GM11168 (cell line): ENCODE results near the gene ALDH1B1.
"Not testable (repeated sequence)": the region's sequence is repeated elsewhere in the genome, so short reads cannot be mapped to it uniquely, and the experiment has no call there.

Experiments used
- in situ Hi-C: fragments of 300-500 bp; cut with MboI; formaldehyde crosslinking; loops from one replicate; pipeline ENCODE4 v1.12.0; 2022; ENCODE audit warnings: low sequenced_read_pairs; ENCODE audit not compliant: unreplicated experiment

ALDH1B1 gene

GRCh38 chr9:38382141-38382540, 10.4 kb upstream of the ALDH1B1 start:
- in situ Hi-C loops, result no loop called here

GRCh38 chr9:38384990-38385848, 7.3 kb upstream of the ALDH1B1 start:
- in situ Hi-C loops, result no loop called here

- in situ Hi-C loops, result no loop called here
Measured at GRCh38 chr9:38385896-38386295, 6.6 kb upstream of the ALDH1B1 start.

DNA sequence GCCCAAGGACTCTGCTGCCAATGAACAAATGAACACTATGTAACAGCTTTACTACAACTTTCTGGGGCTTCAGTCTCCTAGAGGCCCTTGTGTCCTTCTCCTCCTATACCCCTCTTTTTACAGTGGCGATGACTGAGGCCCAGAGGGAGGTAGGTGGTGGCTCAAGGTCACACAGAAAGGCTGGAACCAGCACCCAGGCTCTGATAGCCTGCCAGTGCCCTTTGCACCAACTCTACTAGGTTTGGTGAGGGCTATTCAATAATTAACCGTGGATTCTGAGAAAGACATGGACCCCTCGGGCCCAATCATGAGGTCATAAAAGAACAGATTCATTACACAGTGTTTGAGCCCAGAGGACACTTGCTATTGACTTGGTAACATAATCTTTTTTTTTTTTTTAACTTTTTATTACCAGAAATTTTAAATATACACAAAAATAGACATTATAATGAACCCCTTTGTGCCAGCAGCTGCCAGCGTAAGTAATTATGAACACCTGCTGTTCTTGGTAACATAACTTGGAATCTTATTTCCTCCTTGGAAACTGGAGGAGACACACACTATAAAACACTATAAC, 6.1 kb upstream of the ALDH1B1 start:
- in situ Hi-C loops, result no loop called here

DNA sequence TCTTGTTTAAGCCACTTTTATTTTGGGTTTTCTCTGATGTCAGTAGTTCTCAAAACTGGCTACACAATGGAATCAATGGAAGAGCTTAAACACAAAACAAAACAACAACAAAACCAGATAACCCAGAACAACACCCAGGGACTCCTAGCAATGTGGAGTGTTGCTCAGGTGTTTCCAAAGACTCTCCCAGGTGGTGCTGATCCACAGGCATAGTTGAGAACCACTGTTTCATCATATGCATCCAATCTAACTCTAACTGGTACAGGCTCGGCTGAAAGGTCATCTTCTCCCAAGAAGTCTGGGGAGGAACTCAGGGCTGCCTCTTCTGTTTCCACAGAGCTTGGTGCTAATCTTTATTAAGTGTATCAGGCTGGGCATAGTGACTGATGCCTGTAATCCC, 5.4 kb upstream of the ALDH1B1 start:
- in situ Hi-C loops, result no loop called here

DNA sequence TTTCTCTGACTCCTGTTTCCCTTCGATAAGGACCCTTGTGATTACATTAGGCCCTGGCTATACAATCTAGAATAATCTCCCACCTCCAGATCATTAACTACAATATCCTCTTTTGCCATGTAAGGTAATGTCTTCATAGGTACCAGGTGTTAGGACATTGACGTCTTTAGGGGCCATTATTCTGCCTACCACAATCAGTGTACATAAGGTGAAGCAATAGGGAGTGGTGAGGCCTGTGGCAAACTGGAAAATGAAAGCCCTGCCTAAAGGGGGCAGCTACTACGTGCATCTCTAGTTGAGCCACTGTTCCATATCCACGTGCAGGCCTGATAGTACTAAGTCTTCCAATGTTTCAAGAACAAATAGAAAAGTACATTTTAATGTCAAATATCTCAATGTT, 4.8 kb upstream of the ALDH1B1 start:
- in situ Hi-C loops, result no loop called here

DNA sequence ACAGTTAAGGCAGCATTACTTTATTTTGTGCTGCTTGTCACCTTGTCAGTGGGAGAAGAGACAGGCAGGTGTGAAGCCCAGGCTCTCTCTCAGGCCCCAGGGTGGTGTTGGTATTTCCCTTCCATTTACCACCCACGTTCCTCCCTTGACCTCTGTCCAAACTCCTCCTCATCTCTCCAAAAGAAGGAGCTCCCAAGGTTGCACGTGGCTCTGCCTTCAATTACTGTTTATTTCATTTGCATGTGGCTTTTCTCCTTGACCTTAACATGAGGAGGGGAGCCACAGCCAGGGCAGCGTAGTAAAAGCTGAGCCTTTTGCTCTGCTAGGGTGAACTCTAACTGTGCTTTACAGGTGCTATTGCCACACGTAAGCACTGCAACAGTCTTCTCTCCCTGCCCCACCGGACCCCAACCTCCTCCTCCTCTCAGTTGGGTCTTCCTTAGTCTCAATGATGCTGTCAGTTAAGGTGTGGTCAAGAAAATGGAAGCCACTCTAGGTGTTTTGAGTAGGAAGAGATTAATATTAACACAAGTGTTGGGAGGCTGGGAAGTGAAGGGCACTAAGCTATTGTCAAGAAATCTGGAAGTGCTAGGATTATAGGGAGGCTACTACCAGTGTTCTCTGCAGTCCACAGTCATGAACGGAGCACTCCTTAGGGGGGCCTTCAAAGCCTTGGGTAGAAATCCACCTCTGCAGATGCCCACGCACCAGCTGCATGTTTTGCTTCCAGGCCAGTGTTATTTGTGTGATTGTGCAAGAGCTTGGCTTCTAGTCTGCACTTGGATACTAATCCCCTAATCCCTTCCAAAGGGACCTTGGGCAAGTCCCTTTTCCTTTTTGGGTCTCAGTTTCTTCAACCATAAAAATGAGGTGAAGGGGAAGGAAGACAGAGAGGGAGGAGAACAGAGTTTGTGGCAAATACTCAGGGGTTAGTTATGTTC, 3.9 kb upstream of the ALDH1B1 start:
- in situ Hi-C loops, result no loop called here

DNA sequence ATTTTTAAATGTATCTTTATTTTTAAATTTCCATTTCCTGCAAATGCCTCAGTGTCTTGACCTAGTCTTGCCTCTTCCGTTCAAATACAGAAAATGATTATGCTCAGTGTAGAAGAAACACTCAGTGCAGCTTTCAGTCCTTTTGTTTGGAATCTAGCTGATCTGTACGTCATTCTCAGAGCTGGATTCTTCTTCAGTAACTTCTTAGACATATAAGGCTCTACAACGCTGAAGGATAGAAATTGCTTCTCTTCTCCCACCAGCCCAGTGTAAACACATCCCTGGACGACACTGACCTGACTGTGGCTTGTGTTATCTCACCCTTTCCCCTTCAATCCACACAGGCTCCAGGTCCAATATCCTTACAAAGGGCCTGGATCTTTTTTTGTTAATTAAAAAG, 3.2 kb upstream of the ALDH1B1 start:
- in situ Hi-C loops, result no loop called here

- in situ Hi-C loops, result no loop called here
Measured at GRCh38 chr9:38390442-38390841, 2.1 kb upstream of the ALDH1B1 start.

DNA sequence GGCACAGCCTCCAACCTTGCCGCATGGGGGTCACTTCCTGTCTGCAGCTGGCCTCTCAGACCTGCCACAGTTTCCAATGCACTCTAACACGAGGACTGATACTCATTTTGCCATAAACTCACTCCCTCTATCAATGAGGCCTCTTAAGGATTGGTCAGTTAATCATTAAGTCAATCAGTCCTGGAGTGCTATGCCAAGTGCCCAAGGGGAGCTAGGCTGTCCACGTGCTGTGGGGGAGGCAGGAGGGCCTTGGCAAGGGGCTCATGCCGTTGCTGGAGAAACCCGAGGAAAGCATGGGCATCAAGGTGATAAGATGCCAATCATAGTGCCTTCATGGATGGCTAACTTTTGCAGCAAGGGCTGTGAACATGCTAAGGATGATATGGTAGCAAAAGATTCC, 1.7 kb upstream of the ALDH1B1 start:
- in situ Hi-C loops, result no loop called here

DNA sequence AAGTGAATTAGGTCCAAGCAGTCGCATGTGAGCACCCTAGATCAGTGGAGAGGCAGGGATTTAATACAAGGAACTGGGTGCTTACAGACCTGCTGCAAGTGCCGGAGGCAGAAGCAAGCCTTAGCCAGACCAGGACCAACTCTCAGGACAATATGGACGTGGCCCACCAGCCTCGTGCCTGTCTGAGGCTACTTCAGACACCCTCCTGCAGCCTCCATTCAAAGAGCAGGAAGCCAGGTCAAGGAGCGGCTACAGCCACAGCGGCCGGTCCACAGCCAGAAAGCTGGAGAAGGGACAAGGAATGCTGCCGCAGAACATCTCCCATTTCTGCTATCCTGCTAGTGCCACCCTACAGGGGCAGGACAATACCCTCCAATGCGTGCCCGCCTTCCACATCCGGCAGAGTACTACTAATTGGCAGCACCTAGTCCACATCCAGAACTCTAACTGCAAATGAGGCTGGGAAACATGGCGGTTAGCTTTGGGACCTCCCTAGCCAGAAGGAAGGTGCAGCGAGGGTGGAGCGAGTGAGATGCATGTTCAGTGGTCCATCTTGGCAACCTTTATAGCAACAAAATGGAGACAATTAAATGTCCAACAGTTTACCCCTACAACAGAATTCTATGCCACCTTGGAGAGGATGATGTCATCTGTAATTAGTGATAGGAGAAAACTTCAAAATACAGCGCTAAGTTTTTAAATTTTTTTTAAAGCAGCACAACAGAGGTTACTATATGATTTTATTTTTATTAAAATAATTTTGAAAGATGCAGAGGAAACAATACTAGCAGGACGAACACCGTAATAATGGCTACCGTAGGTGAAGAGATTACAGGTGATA, 1.0 kb upstream of the ALDH1B1 start:
- in situ Hi-C loops, result no loop called here

DNA sequence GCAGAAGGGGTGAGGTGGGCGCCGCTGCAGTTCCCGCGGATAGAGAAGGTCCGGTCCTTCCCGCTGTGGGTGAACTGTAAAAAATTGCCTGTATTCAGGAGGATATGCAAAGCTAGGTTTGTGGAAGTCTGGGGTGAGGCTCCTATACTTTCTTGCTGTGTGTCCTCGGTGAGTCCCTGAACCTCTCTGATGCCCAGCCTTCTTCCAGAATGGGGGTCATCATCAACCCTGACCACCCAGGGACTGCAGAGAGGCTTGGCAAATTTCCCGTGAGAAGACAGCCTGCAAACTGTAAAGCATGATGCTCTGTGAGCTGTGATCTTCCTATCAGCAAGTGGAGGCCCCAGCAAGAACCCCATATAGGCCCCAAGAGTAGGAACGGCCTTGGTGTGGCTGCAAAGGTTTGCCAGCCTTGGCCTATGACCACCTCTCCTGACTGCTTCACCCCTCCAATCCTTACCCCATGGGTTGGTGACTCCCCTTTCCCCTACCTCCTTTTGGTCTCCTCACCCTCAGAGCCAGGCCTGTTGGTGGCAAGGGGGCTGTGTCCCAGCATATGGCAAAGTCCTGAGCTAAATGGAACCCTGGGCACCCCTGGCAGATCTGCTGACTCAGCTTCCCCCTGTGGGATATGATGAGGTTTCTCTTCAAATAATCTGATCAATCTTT, 760 bp downstream of the ALDH1B1 start:
- in situ Hi-C loops, result no loop called here

DNA sequence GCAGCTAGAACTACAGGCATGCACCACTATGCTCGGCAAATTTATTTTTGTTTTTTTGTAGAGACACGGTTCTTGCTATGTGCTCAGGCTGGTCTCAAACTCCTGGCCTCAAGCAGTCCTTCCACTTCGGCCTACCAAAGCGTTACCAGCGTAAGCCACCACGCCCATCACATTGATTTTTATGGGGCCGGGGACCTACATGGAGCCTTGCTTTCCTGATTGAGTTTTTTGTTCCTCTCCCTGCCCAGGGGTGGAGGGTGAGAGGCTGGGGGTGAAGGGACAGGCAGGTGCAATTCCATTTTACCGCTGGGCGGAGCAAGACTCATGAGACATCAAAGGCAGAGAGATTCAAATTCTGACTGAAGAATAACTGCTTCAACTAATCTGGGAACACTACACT, 1.9 kb downstream of the ALDH1B1 start:
- in situ Hi-C loops, result no loop called here

DNA sequence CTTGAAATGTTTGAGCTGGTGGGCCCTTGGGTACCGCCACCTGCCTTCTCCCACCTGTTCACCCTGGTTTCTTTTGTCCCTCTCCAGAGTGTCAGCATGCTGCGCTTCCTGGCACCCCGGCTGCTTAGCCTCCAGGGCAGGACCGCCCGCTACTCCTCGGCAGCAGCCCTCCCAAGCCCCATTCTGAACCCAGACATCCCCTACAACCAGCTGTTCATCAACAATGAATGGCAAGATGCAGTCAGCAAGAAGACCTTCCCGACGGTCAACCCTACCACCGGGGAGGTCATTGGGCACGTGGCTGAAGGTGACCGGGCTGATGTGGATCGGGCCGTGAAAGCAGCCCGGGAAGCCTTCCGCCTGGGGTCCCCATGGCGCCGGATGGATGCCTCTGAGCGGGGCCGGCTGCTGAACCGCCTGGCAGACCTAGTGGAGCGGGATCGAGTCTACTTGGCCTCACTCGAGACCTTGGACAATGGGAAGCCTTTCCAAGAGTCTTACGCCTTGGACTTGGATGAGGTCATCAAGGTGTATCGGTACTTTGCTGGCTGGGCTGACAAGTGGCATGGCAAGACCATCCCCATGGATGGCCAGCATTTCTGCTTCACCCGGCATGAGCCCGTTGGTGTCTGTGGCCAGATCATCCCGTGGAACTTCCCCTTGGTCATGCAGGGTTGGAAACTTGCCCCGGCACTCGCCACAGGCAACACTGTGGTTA, 3.3 kb downstream of the ALDH1B1 start:
- in situ Hi-C loops, result no loop called here

DNA sequence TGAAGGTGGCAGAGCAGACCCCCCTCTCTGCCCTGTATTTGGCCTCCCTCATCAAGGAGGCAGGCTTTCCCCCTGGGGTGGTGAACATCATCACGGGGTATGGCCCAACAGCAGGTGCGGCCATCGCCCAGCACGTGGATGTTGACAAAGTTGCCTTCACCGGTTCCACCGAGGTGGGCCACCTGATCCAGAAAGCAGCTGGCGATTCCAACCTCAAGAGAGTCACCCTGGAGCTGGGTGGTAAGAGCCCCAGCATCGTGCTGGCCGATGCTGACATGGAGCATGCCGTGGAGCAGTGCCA, 3.8 kb downstream of the ALDH1B1 start:
- in situ Hi-C loops, result no loop called here

DNA sequence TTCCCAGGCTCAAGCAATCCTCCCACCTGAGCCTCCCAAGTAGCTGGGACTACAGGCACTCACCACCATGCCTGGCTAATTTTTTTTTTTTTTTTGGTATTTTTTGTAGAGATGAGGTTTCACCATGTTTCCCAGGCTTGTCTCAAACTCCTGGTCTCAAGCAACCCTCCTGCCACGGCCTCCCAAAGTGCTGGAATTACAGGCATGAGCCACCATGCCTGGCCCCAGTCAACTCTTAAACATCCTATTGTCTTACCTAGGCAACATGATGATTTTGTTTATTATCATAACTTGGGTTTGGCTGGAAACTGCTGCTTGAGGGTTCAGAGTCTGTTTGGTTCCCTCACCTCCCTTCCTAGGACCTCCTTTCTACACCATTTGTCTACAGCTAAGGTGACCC, 6.7 kb downstream of the ALDH1B1 start:
- in situ Hi-C loops, result not testable (repeated sequence)

- in situ Hi-C loops, result no loop called here
Measured at GRCh38 chr9:38401994-38402393, 9.5 kb downstream of the ALDH1B1 start.

- in situ Hi-C loops, result no loop called here
Measured at GRCh38 chr9:38404314-38404713, 11.8 kb downstream of the ALDH1B1 start.

- in situ Hi-C loops, result no loop called here
Measured at GRCh38 chr9:38405785-38406184, 13.3 kb downstream of the ALDH1B1 start.
